22Rv1 (cell line): Measurements from ENCODE around the gene CYP27B1.

Experiments
- CTCF ChIP-seq: fragments of 450-650 bp; IDR thresholded peaks from 2 replicates; pipeline ENCODE4 v1.5.1; 2017; ENCODE audit warnings: mild to moderate bottlenecking
- ZFX ChIP-seq: fragments of 450-650 bp; IDR thresholded peaks from 2 replicates; pipeline ENCODE4 v1.6.1; 2017; ENCODE audit warnings: antibody characterized with exemption, borderline replicate concordance

- TF ChIP-seq CTCF (no peak), ZFX (no peak)
Observed at GRCh38 chr12:57807285-57807684, 40.4 kb upstream of the CYP27B1 start.
